Ishikawa (cell line): ENCODE data around the gene CISD3.

Experiments
- CEBPB ChIP-seq: IDR thresholded peaks from 2 replicates; pipeline ENCODE4 v1.6.1; 2012
- TAF1 ChIP-seq: IDR thresholded peaks from 2 replicates; pipeline ENCODE4 v1.6.1; 2012; ENCODE audit warnings: low read depth, mild to moderate bottlenecking
- TF ChIP-seq, protein P1 (sequence below): IDR thresholded peaks from 2 replicates; pipeline ENCODE4 v1.6.1; 2012

GRCh38 chr17:38733982-38734973 lies 4.1 kb downstream of the CISD3 start:
- TF ChIP-seq, protein P1, sequence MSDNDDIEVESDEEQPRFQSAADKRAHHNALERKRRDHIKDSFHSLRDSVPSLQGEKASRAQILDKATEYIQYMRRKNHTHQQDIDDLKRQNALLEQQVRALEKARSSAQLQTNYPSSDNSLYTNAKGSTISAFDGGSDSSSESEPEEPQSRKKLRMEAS: no peak
- no peak for TF ChIP-seq CEBPB
- no peak for TF ChIP-seq TAF1
